ENCODE measurements around the gene PLEKHA7.

DNA sequence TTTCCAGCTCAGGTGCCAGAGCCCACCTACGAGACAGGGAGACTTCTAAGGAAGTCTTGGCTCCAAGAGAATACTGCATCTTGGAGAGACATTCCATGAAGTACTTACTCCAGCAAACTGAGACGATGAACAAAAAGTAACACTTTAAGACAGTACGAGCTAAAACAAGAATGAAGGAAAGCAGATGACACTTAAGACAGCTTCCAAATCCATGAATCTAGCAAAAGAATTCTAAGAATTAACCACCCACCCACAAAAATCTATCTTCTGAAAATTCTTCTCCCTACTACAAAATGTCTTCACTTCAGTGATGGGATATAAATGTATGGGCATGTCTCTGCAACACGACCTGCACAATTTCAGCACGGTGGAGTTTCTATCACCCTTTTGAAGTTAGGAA lies 142.8 kb downstream of the PLEKHA7 start:
- no peak for TF ChIP-seq ZFP30 (CRISPR knock-in tag; IDR thresholded peaks at IDR 0.05)
- TF ChIP-seq ZC3H10 (CRISPR knock-in tag; IDR thresholded peaks at IDR 0.05) = no peak
- no peak for TF ChIP-seq SNAI2 (CRISPR knock-in tag; IDR thresholded peaks at IDR 0.05)
- no peak for TF ChIP-seq ZNF70 (CRISPR knock-in tag; IDR thresholded peaks at IDR 0.05)
- TF ChIP-seq ISL1 (CRISPR knock-in tag; IDR thresholded peaks at IDR 0.05) = peak; percentile 64
- TF ChIP-seq, protein P1, sequence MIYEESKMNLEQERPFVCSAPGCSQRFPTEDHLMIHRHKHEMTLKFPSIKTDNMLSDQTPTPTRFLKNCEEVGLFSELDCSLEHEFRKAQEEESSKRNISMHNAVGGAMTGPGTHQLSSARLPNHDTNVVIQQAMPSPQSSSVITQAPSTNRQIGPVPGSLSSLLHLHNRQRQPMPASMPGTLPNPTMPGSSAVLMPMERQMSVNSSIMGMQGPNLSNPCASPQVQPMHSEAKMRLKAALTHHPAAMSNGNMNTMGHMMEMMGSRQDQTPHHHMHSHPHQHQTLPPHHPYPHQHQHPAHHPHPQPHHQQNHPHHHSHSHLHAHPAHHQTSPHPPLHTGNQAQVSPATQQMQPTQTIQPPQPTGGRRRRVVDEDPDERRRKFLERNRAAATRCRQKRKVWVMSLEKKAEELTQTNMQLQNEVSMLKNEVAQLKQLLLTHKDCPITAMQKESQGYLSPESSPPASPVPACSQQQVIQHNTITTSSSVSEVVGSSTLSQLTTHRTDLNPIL (CRISPR knock-in tag; IDR thresholded peaks at IDR 0.05; ENCODE audit: low read depth) = no peak
- TF ChIP-seq, protein P2, sequence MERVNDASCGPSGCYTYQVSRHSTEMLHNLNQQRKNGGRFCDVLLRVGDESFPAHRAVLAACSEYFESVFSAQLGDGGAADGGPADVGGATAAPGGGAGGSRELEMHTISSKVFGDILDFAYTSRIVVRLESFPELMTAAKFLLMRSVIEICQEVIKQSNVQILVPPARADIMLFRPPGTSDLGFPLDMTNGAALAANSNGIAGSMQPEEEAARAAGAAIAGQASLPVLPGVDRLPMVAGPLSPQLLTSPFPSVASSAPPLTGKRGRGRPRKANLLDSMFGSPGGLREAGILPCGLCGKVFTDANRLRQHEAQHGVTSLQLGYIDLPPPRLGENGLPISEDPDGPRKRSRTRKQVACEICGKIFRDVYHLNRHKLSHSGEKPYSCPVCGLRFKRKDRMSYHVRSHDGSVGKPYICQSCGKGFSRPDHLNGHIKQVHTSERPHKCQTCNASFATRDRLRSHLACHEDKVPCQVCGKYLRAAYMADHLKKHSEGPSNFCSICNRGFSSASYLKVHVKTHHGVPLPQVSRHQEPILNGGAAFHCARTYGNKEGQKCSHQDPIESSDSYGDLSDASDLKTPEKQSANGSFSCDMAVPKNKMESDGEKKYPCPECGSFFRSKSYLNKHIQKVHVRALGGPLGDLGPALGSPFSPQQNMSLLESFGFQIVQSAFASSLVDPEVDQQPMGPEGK (CRISPR knock-in tag; IDR thresholded peaks at IDR 0.05; ENCODE audit: borderline replicate concordance) = no peak

All from SK-N-SH treated with all-trans-retinoic acid at 6 μM for 48 hours (cell line).